ENCODE results near the gene TANGO2.

Gene TANGO2

DNA sequence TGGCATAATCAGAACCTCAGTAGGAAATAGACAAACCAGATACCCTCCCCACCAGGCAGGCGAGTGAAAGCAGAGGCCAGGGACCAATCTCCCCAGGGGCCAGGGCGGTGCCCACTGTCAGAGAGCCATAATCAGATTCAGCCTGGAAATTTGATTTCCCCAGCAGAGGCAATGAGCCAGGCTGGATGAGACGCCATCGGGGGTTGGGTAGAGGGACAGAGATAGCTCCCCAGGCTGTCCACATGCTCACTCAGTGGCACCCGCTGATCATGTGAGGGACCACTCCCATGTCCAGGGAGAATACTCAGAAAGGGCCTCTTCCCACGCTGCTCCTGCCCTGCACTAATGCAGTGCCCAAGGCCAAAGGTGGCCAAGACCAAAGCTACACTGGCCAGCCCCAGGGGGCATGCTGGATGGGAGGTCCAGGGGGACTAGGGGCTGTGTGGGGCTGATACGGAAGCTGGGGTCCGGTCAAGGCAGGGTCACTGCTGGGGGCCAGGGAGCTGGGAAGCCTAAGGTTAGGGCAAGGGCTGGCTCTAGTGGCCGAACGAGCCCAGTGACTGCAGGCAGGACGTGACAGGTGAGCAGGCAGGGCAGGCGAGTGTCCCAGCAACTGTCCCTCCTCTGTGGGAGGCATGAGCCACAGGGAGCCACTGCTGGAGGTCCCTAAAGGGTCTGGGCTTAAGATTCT is 24.1 kb upstream of the TANGO2 start:
- DNase-seq (ENCODE audit: low read depth), result no peak

DNA sequence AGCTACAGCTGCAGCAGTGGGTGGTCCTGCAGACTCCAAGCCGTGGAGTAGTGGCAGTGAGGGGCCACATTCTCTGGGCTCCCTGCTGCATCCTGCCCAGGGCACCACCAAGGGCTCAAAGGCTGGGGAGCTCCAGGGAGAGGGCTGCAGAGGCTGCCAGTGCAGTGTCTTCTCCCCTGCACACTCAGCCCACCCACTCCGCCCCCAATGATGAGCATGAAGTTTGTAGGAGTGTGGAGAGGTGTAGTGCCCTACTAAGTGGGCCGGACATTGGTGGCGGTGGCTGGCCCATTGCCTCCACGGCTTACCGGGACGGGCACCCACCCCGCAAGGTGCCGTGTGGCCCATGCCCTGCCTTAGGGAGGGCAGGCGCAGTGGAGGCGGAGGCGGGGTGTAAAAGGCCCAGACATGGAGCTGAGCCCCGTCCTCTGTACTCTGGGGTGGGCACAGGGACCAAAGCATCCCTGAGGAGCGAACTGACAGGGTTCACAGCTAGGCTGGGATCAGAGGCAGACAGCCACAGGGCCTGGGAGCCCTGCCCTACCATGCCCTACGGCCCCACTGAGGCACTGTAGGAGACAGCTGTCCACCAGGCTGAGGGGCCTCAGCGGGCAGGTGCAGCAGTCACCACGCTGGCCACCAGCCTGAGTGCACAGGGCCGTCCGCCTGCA is 23.2 kb upstream of the TANGO2 start:
- no peak for DNase-seq (ENCODE audit: low read depth)

DNA sequence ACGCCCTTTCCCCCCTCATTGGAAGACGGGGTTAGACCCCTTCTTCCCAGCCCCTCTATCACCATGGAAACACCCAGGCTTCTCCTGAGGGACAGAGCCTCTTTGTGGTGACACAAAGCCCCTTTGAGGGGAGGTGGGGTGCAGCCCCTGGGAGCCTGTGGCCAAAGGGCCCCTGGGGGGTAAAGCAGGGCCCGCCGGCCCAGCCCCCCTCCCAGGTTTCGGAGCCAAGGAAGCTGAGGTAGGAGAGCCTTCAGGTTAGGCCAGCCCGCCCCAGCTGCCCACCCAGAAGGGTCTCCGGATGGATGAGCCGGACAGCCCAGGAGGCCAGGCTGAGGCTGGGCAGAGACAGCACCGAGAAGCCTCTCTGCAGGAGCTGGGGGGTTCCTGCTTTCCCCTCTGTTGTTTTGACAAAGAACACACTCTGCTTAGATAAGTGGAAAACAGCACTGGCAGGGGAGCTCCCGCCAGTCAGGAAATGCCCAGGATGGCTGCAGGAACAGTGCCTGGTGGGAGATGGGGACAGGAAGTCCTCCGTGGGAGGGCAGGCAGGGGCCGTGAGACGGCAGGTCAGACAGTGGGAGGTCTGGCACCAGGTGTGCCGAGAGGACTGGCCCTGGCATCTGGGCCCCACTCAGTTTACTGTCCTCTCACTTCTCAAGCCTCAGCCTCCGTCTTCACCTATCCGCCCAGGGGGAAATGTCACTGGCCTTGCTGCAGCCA is 22.5 kb upstream of the TANGO2 start:
- no peak for DNase-seq (ENCODE audit: low read depth)

DNA sequence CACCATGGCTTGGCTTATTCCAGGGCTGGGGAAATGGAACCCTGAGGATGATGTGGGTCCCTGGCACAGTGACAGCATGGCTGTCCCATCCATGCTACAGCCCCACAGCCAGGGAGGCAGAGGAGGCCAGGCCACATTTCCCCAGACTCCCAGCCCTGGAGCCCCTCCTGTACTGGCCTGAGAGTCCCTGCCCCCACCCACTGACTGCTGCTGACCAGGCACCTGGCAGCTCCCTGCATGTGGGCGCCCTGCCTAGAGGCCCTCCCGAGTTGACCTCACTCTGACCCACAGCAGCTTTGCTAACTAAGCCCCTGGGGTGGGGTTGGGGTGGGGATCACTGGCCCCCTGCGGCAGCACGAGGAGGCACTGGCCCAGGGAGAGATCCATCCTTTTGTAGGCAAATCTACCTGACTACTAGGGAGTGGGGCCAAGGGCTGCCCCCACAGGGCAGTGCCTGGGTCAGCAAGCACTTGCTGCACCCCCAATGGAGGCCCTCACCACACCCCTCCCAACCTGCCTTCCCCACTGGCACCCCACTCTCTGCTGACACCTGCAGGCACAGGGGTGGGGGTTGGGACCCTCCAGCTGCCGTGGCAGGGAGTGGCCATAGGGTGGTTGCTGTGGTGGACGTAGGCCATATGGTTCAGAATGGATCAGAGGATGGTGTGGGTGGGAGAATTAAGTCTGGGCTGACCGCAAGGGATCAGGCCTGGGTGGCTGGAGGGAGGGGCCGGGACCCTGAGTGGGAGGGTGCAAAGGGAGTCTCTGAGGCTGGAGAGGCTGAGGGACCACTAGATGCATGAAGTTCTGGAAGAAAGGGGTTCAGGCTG is 21.7 kb upstream of the TANGO2 start:
- DNase-seq (ENCODE audit: low read depth), result no peak

DNA sequence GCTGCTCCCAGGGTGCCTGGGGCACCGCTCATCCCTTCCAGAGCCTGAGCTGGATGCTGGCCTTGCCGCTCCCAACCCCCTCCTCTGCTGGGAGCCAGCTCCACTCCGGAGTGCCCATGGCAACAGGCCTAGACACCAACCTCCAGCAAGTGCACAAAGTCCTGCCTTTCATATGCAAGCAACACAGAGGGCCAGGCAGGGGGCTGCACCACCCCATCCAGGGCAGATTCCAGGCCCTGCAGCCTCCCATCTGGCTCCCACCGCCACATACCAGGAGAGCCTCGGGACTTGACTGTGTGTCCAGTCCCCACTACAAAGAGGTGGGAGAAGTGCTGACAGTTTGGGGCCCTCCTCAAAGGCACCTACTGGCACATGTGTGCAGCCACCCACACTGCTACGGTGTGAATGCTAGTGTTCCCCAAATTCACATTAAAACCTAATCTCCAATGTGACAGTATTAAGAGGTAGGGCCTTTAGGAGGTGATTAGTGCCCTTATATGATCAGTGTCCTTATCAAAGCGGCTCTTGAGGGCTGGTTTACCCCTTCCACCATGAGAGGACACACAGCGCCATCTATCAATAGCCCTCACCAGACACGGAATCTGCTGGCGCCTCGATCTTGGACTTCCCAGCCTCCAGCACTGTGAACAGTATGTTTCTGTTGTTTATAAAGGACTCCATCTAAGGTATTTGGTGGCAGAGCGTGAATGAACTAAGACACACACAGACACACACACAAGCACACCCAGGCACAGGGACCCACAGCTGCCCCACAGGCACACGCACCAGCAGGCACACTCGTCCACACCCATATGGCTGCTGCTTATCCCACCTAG is 20.4 kb upstream of the TANGO2 start:
- DNase-seq (ENCODE audit: low read depth), result no peak

DNA sequence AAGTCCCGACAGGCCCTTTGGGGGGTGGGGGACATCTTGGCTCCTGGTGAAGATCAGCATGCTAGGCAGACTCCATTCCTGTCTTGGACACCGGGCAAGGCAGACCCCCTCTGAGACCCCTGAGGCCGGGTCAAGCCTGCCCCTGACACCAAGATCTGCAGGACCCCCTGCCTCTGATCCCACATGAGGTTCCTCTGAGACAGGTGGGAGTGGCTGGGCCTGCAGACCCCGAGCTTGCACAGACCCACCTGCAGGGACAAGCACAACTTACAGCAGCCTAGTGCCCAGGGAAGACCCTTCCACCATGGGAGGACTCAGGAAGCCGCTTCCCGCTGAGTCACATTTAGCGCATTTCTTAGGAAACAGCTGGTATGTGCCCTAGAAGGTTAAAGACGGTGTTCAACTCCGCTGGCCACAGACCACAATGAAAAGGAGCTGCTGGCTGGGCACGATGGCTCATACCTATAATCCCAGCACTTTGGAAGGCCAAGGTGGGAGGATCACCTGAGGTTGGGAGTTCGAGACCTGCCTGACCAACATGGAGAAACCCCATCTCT is 19.8 kb upstream of the TANGO2 start:
- DNase-seq (ENCODE audit: low read depth), result no peak

DNA sequence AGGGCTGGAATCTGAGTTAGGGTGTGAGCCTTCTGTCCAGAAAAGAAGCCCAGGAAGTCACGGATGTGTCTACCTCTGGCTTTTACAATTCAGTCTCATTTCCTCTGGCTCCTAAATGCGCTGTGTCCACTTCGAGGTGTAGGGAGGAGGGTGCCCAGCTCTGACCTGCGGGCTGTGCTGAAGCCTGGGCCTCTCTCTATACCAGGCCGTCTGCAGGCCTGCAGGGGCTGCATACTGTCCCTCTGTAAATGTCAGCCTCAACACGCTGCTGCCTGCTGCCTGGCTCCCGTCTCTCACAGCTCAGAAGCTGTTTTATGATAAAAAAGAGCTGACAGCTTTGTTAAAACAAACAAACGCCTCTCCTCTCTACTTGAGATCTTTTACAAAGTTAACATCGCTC is 18.8 kb upstream of the TANGO2 start:
- no peak for DNase-seq (ENCODE audit: low read depth)

DNA sequence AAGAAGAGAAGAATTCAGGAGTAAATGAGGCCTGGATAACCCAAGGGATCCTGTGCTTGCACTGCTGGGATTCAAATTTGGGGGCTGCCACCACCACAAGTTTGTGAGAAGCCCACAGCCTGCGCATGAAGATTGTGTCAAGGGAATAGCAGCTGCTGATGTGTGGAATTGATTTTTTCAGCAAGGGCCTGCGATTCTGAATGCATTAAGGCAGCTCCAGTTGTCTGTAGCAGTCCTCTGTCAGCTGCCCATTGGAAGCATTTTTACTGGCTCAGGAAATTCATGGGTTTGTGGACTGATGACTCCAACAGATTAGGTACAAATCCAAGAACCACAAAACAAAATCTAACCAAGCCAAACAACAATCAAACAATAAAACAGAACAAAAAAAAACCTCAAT is 18.3 kb upstream of the TANGO2 start:
- no peak for DNase-seq (ENCODE audit: low read depth)

DNA sequence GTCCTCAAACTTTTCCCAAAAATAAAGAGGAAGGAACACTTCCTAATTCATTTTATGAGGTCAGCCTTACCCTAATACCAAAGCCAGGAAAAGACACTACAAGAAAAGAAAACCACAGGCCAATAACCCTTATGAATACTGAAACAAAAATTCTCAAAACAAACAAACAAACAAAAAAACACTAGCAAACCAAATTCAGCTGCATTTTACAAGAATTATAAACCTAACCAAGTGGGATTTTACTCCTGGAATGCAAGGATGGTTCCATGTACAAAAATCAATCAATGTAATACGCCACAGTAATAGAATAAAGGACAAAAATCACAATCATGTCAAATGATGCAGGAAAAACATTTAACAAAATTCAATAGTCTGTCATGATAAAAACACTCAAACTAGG is 17.6 kb upstream of the TANGO2 start:
- no peak for DNase-seq (ENCODE audit: low read depth)

DNA sequence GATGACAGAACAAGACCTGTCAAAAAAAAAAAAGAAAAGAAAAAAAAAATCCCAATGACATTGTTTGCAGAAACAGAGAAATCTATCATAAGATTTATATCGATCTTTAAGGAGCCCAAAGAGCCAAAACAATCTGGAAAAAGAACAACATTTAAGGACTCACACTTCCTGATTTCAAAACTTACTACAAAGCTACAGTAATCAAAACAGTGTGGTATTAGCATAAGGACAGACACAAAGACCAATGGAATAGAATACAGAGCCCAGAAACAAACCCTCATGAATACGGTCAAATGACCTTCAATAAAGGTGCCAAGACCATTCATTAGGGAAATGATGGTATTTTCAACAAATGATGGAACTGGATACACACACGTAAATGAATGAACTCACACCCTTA is 16.4 kb upstream of the TANGO2 start:
- no peak for DNase-seq (ENCODE audit: low read depth)

DNA sequence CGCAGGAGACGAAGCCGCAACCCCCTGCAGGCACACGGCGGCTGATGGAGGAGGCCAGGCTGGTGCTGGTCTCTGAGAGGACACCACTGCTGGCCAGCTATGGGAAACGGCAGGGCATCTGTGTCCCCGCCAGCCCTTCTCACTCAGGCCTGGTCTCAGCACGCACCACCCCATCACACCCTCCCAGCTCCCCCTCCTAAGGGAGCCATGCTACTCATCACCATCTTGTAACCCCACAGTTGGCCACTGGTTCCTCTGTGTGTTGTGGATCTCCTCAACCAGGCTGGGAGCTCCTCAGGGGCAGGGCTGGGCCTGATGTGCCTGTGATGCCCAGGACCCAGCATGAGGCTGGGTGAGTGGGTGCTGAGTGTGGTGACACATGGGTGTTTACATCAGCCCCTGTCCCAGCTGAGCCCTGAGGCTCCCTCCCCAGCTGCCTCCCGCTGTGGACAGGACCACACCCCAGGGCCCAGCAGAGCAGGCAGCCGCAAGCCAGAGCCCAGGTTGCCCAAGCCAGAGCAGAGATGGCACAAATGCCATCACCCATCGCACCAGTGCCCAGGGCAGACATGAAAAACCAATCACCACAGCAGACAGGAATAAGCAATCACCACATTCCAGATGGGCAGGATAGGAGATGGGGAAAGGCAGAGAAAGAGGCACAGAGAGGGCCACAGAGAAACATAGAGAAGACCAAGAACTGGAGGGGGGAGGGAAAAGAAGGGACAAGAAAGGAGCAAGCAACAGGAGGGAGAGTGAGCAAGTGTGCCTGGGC is 12.5 kb upstream of the TANGO2 start:
- no peak for DNase-seq (ENCODE audit: low read depth)

DNA sequence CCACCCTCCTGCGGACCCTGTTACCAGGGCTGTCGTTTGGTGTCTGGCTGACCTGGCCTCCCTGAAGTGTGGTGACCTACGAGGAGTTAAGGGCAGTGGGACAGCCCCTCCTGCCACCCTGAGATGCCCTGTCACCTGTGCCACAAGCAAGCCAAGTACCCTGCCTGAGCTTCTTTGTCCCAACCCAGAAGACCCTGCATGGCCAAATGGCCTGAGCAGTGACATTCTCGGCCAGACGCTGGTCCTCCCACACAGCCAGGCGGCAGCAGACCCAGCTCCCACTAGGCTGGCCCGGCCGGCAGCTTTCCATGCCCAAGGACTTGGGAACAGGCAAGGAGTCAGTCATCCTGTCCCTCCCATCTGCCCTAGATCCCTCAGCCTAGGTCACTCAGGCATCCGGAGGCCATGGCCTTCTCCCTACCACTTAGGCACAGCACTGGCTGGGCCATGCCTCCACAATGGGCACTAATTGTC is 11.9 kb upstream of the TANGO2 start:
- no peak for DNase-seq (ENCODE audit: low read depth)

DNA sequence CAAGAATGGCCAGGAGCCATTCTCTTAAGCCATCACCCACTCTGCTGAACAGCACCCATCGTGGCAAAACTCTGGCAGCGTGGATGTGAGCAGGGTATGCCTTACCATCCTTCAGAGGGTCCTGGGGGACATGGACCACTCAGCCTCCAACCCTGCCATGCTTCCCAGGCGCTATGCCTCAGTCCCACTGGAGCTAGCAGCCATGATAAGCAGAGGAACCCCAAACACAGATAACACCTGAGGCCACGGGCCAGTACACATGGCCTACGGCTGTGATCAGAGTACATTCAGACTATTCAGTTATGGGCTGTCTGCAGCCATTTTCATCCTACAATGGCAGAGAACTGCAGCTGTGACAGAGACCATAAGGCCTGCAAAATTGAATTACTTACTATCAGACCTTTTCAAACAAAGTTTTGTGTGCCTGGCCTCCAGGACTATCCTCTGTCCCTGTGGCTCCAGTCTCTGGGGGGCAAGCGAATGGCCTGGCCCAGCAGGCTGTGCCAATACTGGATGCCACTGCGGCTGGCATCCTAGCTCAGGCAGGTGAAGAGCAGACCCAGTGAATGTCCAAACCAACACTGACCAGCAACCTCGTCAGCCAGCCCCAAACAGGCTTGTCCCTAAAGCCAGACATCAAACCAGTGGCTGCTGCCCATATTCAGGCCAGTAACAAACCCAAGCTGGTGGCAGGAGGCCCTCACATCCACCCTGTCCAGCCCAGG is 11.2 kb upstream of the TANGO2 start:
- DNase-seq (ENCODE audit: low read depth), result no peak

DNA sequence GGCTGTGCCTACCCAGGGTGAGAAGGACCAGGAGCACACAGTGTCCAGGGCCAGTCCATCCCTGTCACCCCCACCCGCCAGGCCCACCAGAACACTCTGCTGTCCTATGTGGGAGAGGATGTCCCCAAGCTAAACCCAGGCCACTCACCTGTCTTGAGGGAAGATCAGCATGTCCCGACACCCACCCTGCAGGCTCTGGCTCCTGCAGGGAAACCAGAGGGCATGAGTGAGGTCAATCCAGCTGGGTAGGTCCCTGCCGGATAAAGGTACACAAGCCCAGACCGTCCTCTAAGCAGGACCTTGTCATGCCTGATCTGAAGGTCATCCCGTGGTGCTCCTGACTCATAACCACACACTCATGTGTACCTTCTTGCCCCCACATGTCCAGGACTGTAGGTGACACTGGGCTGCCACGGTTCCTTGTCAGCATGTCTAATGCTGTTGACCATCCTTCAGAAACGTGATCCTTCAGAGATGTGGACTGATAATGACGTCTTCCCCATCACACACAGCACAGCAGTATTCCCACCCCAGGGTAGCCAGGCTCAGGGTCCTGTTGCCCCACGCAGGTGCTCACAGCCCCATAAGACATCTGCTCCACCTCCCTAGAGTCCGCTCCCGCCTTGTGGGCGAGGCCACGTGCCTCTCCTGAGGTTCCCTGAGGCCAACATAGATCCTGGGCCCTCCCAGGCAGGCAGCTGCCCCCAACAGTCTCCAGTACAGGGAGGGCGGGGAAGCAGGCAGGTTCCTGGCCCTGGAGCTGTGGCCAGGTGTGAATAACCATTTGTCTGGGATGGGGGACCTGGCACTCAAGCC is 10.4 kb upstream of the TANGO2 start:
- no peak for DNase-seq (ENCODE audit: low read depth)

DNA sequence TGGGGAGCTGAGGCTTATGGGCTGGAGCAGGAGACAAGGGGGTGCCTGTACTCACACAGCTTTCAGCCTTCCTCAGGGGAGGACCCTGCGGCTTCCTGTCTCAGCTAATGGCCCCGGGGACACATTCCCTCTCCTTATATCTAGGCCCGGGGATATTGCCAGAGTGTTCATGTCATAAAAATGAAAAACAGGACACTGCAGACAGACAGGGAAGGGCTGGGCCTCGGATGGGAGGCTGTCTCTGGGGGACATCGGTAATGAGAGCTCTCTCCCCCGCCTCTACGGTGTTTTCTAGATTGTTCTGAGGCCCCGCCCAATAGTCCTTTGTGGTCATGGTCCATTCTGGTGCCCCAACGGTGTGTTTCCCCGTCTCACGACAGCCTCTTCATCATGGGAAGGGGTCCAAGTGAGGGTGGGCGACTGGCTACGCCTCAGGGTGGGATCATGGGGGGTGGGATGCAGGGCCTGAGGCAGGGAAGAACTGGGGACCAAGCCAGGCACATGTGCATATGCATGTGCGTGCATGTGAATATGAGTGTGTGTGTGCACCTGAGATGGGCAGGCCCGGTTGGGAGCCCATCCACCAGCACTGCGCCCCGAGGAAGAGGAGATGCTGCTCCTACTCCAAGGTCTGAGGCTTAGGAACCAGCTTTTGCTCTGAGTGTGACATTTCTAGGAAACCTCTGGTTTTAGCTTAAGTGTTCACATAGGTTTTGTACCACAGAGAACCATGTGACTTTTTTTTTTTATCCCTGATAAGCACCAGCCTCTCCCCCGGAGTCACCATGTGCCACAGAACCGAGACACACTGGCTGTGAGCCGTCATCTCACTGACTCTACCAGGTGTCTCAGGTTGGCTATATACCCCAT is 9.6 kb upstream of the TANGO2 start:
- DNase-seq (ENCODE audit: low read depth), result no peak

DNA sequence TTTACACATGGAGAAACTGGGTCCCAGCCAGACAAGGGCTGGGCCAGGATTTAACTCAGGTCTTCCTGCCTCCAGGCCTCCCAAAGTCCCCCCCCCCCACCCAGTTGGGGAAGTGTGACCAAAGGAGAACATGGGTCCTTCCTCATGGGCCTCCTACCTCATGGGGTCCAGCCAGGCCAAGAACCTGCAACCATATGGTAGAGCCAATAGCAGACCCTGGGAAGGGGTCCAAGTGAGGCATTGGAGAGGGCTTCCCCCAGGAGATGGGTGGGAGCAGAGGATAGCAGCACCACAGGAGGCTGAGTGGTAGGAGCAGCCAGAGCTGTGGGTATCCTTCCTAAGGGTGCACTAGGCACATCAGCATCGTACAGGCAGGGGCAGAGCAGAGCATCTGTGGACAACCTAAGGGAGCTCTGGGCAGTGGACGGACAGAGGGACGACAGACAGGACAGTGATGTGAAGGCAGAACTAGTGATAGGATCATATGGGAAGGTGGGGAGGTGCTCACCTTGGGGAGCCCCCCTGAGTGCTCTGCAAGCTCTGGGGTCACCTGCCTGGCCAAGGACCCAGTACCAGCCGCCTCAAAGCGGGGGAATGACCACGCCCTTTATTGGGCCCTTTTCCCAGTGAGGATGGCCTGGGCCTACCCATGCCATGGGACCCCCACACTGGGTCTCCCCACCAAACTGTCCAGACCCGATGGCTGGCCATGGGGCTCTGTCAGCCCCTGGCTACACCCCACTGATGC is 8.7 kb upstream of the TANGO2 start:
- no peak for DNase-seq (ENCODE audit: low read depth)

DNA sequence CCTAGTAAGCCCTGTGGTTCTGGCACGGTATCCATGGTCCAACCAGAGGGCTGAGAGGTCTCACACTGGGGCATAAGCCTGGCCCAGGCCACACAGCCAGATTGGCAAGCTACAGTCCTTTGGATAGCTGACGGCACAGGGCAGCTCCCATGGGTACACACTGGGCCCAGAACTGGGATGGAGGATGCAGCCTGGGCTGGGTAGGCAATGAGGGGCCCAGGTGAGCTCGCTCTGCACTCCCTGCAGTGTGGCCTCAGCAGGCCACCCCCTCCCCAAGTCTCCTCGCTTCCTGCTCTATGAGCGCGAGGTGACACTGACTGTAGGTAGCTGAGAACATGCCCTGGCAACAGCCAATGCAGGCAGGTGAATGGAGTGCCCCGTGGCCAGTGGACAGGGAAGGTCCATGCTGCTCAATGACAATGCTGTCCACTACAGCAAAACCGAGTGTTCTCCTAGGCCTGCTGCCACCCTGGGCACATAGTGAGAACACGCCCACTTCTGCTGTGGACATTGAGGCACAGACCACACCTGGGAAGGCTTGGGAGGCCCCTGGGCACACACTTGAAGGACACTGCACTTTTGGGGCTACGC is 8.1 kb upstream of the TANGO2 start:
- no peak for DNase-seq (ENCODE audit: low read depth)

Measured in stimulated activated CD4-positive, alpha-beta T cell treated with anti-CD3 and anti-CD28 coated beads, Interleukin-2, amount 100 ng/mL, for 4 hours (primary cell).